GM12873 (cell line): Measurements from ENCODE around the gene ABCA4.

ENCODE experiments used
- CTCF ChIP-seq: IDR thresholded peaks from 2 replicates; pipeline ENCODE4 v1.5.1; 2012; ENCODE audit warnings: low read depth, mild to moderate bottlenecking, moderate library complexity, low read length, control low read depth; ENCODE audit not compliant: insufficient read depth; ENCODE audit errors: missing control alignments

ABCA4 gene

DNA sequence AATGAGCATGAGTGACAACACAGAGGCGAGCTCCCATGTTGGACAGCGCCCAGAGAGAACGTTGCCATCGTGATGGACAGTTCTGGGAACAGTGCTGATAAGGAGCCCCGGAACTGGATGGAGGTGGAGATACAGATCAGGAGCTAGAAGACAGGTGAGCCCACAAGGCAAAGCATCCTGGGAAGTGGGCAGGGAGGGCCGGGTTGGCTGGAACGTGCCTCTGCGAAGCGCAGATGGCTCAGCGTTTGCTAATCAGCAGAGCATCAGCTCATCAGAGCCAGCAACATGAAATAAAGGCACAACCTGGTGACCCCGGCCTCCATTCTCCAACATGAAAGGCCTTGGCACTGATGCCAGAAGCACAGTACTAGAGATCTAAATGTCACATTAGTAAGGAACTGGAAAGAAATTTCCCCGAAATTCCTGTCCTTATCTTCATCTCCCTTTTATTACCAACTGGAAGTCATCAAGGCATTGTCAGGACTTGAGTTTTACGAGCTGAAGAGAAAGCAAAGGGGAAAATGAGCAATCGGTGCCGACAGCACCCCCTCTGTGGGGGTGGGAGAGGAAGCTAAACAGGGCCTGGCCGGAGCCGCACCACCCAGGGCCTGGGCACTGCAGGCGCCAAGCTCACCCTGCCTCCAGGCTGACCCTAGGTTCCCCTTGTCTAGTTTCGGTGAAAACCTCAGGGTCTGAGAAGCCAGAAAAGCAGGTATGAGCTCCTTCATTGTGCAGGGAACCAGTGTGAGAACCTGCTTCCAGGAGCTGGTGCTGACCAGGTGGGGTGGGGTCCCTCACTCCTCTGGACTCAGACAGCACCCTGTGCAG lies 19.9 kb downstream of the ABCA4 start:
- TF ChIP-seq CTCF: no peak

DNA sequence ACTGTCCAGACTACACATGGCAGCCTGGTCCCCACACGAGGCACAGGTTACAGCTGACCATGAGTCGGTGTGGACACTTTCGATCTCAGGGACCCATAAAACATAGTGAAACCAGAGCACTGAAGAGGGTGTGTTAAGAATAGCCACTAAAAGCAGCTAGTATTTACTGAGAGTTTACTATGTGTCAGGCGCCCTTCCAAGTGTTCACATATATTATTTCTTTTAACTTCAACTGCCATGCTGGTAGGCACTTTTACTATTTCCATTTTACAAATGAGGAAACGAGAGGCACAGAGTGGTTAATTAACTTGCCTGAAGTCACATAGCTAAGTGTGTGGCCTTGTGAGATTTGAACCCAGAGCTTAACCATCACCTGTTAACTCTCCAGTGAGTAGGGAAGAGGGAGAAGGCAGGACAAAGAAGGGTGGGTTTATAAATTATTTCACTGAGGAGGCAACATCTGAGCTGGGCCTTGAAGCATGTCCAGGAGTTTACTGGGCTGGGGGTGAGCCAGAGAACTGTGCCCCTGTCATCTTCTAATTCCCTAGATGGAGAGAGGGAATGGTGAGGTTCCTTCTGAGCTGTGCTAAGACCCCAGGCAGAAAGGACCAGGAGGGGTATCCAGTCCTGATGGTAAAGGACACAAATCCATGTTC lies 20.7 kb downstream of the ABCA4 start:
- no peak for TF ChIP-seq CTCF

DNA sequence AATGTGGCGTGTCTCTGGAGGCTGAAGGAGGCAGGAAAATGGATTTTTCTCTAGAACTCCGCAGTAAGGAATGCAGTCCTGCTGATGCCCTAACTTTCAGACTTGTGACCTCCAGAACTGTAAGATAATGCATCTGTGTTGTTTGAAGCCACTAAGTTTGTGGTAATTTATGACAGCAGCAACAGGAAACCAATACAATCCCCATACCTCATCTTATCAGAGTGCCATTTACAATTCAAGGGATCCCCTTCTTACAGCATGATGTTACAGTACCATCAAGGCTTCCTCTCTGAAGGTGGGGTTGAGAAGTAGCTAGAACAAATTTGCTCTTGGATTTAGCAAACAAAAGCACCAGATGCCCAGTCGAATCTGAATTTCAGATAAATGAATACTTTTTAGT lies 21.6 kb downstream of the ABCA4 start:
- no peak for TF ChIP-seq CTCF

- no peak for TF ChIP-seq CTCF
These were observed 22.3 kb downstream of the ABCA4 start for GRCh38 chr1:94098585-94099111.

DNA sequence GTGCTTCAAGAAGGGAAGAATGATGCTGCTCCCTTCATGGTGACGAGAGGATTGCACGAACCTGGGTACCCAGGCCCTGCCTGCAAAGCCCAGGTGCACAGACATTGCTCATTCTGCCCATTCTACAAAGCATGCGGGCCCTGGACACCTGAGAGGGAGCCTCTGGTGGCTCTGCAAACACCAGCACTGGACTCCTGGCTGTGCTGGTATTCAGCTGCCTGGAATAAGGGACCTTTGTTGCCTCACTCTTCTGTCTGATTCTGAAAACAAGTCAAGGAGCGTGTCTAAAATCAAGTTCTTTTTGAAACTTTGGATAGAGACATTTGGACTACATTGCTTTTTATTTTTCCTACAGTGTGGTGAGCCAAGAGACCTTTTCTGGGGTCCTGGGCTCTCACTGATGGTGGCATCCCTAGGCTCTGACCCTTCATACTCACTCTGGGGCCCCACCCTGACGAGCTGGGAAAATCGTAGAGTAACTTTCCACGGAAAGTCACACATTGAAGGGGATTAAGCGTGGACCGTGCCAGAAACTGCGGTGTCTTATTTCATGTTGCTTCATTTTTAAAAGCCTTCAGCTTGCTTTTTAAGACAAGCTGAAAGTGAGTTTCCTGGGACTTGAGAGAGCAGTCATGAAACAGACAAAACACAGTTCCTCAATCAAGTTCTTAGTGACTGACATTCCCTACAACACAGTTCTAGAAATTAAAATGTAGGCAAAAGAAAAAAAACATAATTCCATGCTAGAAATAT lies 24.0 kb downstream of the ABCA4 start:
- TF ChIP-seq CTCF: no peak

GRCh38 chr1:94095744-94096469 lies 25.0 kb downstream of the ABCA4 start:
- TF ChIP-seq CTCF: no peak
